H1 (cell line): ENCODE measurements around the gene FANCD2OS. TPM values are rescaled to one million over a fixed set of nuclear protein-coding genes. Genes with fewer than 3 reads are reported as not detected.

Experiments
- CTCF ChIA-PET: fragments of 300-600 bp; sonication (Branson Sonifier 250); formaldehyde crosslinking; loops from one replicate; lab custom pipeline; 2021; ENCODE audit not compliant: partially characterized antibody; lab: Charles Lee
- POLR2A ChIA-PET: fragments of 300-600 bp; sonication (Branson Sonifier 250); formaldehyde crosslinking; loops from one replicate; lab custom pipeline; 2021; ENCODE audit warnings: inconsistent platforms; ENCODE audit not compliant: partially characterized antibody; lab: Charles Lee
- DNase-seq, 2 experiments: peaks; one replicate each; pipeline versions ENCODE4 v3.0.0 to v3.0.0-alpha.2; 2010 to 2022; ENCODE audit warnings: low spot score in 2 of 2, low read depth in 1 of 2, mixed read lengths in 1 of 2
- FAIRE-seq: peaks from 2 replicates; lab custom pipeline; 2011; peaks lifted over from hg19 to GRCh38; lab: Jason Lieb, UNC
- H2AFZ ChIP-seq: 2 replicates; pipeline ENCODE4 v1.8.1; 2012; ENCODE audit warnings: low read length, inconsistent platforms
- H2AK5ac ChIP-seq: 2 replicates; pipeline ENCODE4 v1.6.1; 2013; ENCODE audit warnings: low read depth, low read length
- H2BK120ac ChIP-seq: replicated peaks from 2 replicates; pipeline ENCODE3; 2013; ENCODE audit warnings: low read depth, low read length, inconsistent platforms
- H2BK12ac ChIP-seq: 2 replicates; pipeline ENCODE4 v1.6.1; 2013; ENCODE audit warnings: low read depth, low read length
- H2BK15ac ChIP-seq: 2 replicates; pipeline ENCODE4 v1.6.1; 2013; ENCODE audit warnings: low read length
- H2BK20ac ChIP-seq: 2 replicates; pipeline ENCODE4 v1.6.1; 2013; ENCODE audit warnings: low read length
- H2BK5ac ChIP-seq: 2 replicates; pipeline ENCODE4 v1.6.1; 2013; ENCODE audit warnings: low read depth, low read length
- H3K14ac ChIP-seq: 2 replicates; pipeline ENCODE4 v1.6.1; 2013; ENCODE audit warnings: inconsistent platforms; ENCODE audit not compliant: insufficient read length
- H3K18ac ChIP-seq: 2 replicates; pipeline ENCODE4 v1.6.1; 2013; ENCODE audit warnings: low read length; ENCODE audit errors: extremely low read depth
- H3K23ac ChIP-seq: 2 replicates; pipeline ENCODE4 v1.6.1; 2013; ENCODE audit warnings: inconsistent platforms; ENCODE audit not compliant: insufficient read length
- H3K23me2 ChIP-seq: 2 replicates; pipeline ENCODE4 v1.6.1; 2013; ENCODE audit warnings: low read depth, low read length
- H3K27ac ChIP-seq: 2 replicates; pipeline ENCODE4 v1.6.1; 2011; ENCODE audit warnings: low read depth, low read length, inconsistent platforms
- H3K27me3 ChIP-seq, 4 experiments: replicated peaks in 1 of 4; 1 replicate in 1 of 4; 2 replicates in 3 of 4; pipeline versions ENCODE4 v1.6.1 to v1.8.1; 2011 to 2013; ENCODE audit warnings: low read length in 3 of 4, mild to moderate bottlenecking in 3 of 4, inconsistent platforms in 2 of 4, mixed read lengths in 2 of 4, moderate library complexity in 1 of 4; ENCODE audit not compliant: control insufficient read depth in 3 of 4, insufficient read depth in 3 of 4; ENCODE audit errors: extremely low read depth in 1 of 4
- H3K36me3 ChIP-seq, 4 experiments: 2 replicates each; pipeline versions ENCODE4 v1.6.1 to v1.8.1; 2011 to 2013; ENCODE audit warnings: mild to moderate bottlenecking in 4 of 4, low read length in 3 of 4, moderate library complexity in 2 of 4, control low read depth in 1 of 4, inconsistent platforms in 1 of 4; ENCODE audit not compliant: insufficient read depth in 4 of 4, control insufficient read depth in 2 of 4
- H3K4ac ChIP-seq: replicated peaks from 2 replicates; pipeline ENCODE3; 2013; ENCODE audit warnings: low read length, low read depth, mixed read lengths, inconsistent platforms; ENCODE audit not compliant: insufficient read length
- H3K4me1 ChIP-seq, 4 experiments: replicated peaks in 1 of 4; 1 replicate in 1 of 4; 2 replicates in 3 of 4; pipeline versions ENCODE4 v1.6.1 to v1.8.1; 2011 to 2013; ENCODE audit warnings: low read length in 3 of 4, inconsistent platforms in 2 of 4, mixed read lengths in 1 of 4; ENCODE audit not compliant: insufficient read depth in 4 of 4, control insufficient read depth in 3 of 4
- H3K4me2 ChIP-seq, 2 experiments: 2 replicates each; pipeline versions ENCODE4 v1.6.1 to v1.8.1; 2011 to 2013; ENCODE audit warnings: low read depth in 2 of 2, low read length in 2 of 2, control low read depth in 1 of 2, inconsistent platforms in 1 of 2, mild to moderate bottlenecking in 1 of 2; ENCODE audit not compliant: insufficient read depth in 1 of 2
- H3K4me3 ChIP-seq, 4 experiments: fragments of 200-600, 300-600 bp in 1 of 4; sonication (generic), shearing (Covaris generic), sonication (Bioruptor Twin) in 1 of 4; 2 replicates each; pipeline versions ENCODE4 v1.5.1 to v1.8.1; 2011 to 2016; ENCODE audit warnings: low read length in 4 of 4, low read depth in 3 of 4, control low read depth in 2 of 4, inconsistent platforms in 2 of 4, mild to moderate bottlenecking in 2 of 4, mixed read lengths in 1 of 4, moderate library complexity in 1 of 4; ENCODE audit not compliant: insufficient read depth in 2 of 4; ENCODE audit errors: extremely low read depth in 1 of 4
- H3K56ac ChIP-seq: replicated peaks from 2 replicates; pipeline ENCODE3; 2013; ENCODE audit warnings: low read depth, mild to moderate bottlenecking, mixed read lengths, low read length, inconsistent platforms; ENCODE audit not compliant: insufficient read length
- H3K79me1 ChIP-seq: 2 replicates; pipeline ENCODE4 v1.6.1; 2013; ENCODE audit warnings: low read depth, low read length, control low read depth
- H3K79me2 ChIP-seq, 2 experiments: 2 replicates each; pipeline versions ENCODE4 v1.6.1 to v1.8.1; 2012 to 2013; ENCODE audit warnings: low read length in 2 of 2, mild to moderate bottlenecking in 2 of 2, inconsistent platforms in 1 of 2; ENCODE audit not compliant: insufficient read depth in 2 of 2, control insufficient read depth in 1 of 2
- H3K9ac ChIP-seq, 4 experiments: replicated peaks in 1 of 4; 1 replicate in 1 of 4; 2 replicates in 3 of 4; pipeline versions ENCODE4 v1.6.1 to v1.8.1; 2011 to 2013; ENCODE audit warnings: low read depth in 3 of 4, low read length in 3 of 4, control low read depth in 2 of 4, mild to moderate bottlenecking in 2 of 4, moderate library complexity in 2 of 4, inconsistent platforms in 1 of 4; ENCODE audit errors: extremely low read depth in 1 of 4
- H3K9me3 ChIP-seq, 2 experiments: 2 replicates each; pipeline versions ENCODE4 v1.6.1 to v1.8.1; 2012 to 2013; ENCODE audit warnings: mild to moderate bottlenecking in 2 of 2, moderate library complexity in 2 of 2, control low read depth in 1 of 2, inconsistent platforms in 1 of 2, low read depth in 1 of 2, low read length in 1 of 2, mixed read lengths in 1 of 2; ENCODE audit not compliant: insufficient read depth in 2 of 2
- H4K20me1 ChIP-seq, 2 experiments: replicated peaks in 1 of 2; 2 replicates each; pipeline versions ENCODE3 to v1.8.1; 2011 to 2013; ENCODE audit warnings: inconsistent platforms in 2 of 2, low read length in 2 of 2, mild to moderate bottlenecking in 1 of 2; ENCODE audit not compliant: insufficient read depth in 2 of 2, control insufficient read depth in 1 of 2
- H4K5ac ChIP-seq: 2 replicates; pipeline ENCODE4 v1.6.1; 2013; ENCODE audit warnings: low read length, low read depth, mixed read lengths, inconsistent platforms; ENCODE audit not compliant: insufficient read length
- H4K8ac ChIP-seq: 2 replicates; pipeline ENCODE4 v1.8.0; 2013; ENCODE audit warnings: mild to moderate bottlenecking, moderate library complexity, low read length, inconsistent platforms; ENCODE audit not compliant: insufficient read depth; ENCODE audit errors: extremely low read depth
- H4K91ac ChIP-seq: replicated peaks from 2 replicates; pipeline ENCODE3; 2013; ENCODE audit warnings: low read length, mixed read lengths, inconsistent platforms; ENCODE audit not compliant: insufficient read length
- EP300 ChIP-seq, 2 experiments: IDR thresholded peaks; 1 replicate in 1 of 2; 2 replicates in 1 of 2; pipeline ENCODE4 v1.6.1; 2011 to 2012; ENCODE audit warnings: low read depth in 2 of 2, low read length in 2 of 2, mild to moderate bottlenecking in 2 of 2, borderline replicate concordance in 1 of 2, inconsistent platforms in 1 of 2, moderate library complexity in 1 of 2
- GTF2F1 ChIP-seq: IDR thresholded peaks from 2 replicates; pipeline ENCODE4 v1.6.1; 2012; ENCODE audit warnings: low read depth, low read length, improper control_type of control experiment, borderline replicate concordance
- KDM4A ChIP-seq: IDR thresholded peaks from one replicate; pipeline ENCODE4 v1.7.1; 2012; ENCODE audit warnings: low read depth, mild to moderate bottlenecking, moderate library complexity, low read length, inconsistent platforms; ENCODE audit not compliant: severe bottlenecking
- PHF8 ChIP-seq: fragments of 200-600 bp; sonication (generic); conservative IDR thresholded peaks from 2 replicates; pipeline ENCODE4 v1.7.1; 2012; ENCODE audit warnings: low read depth, mild to moderate bottlenecking, inconsistent platforms, low read length, moderate library complexity
- POLR2AphosphoS5 ChIP-seq: IDR thresholded peaks from 2 replicates; pipeline ENCODE4 v1.6.1; 2011; ENCODE audit warnings: low read depth, low read length
- RFX5 ChIP-seq: IDR thresholded peaks from 2 replicates; pipeline ENCODE4 v1.6.1; 2011; ENCODE audit warnings: low read depth, low read length, improper control_type of control experiment, borderline replicate concordance
- SRF ChIP-seq: IDR thresholded peaks from 2 replicates; pipeline ENCODE4 v1.6.1; 2011; ENCODE audit warnings: mild to moderate bottlenecking, low read depth, low read length, moderate library complexity
- SUZ12 ChIP-seq: fragments of 200-600 bp; sonication (generic); IDR thresholded peaks from 2 replicates; pipeline ENCODE4 v1.6.1; 2012; ENCODE audit warnings: mild to moderate bottlenecking, inconsistent platforms, low read length, moderate library complexity, mixed read lengths
- TAF1 ChIP-seq: IDR thresholded peaks from 2 replicates; pipeline ENCODE4 v1.6.1; 2011; ENCODE audit warnings: mild to moderate bottlenecking, low read depth, low read length
- WGBS, 2 experiments: shearing (Covaris generic) in 1 of 2; methylation state at CpG; one replicate each; pipeline versions ENCODE4 v1.1.6 to v1.1.7; 2013 to 2015; ENCODE audit warnings: low lambda C conversion rate in 2 of 2, mixed read lengths in 2 of 2, inconsistent platforms in 1 of 2, low coverage in 1 of 2, missing lambda C conversion rate in 1 of 2; ENCODE audit not compliant: insufficient replicate concordance in 2 of 2, insufficient coverage in 1 of 2, insufficient read length in 1 of 2; ENCODE audit errors: extremely low coverage in 1 of 2, missing lambda C conversion rate in 1 of 2; 5-methylcytosine and 5-hydroxymethylcytosine counted together
- long read RNA-seq, 2 experiments: library from RNA in 1 of 2; library from capped mRNA in 1 of 2; stranded (forward); transcript quantifications; one replicate each; pipeline ENCODE4 v2.0.0, GENCODE V29; 2021; ENCODE audit warnings: inconsistent platforms in 1 of 2
- polyA minus RNA-seq, 3 experiments: library from RNA; depleted of rRNA, polyadenylated mRNA; stranded (reverse); fragments of >200 nt; gene quantifications; 1 replicate in 2 of 3; 2 replicates in 1 of 3; pipeline ENCODE4 v1.2.3, GENCODE V29; 2011
- polyA plus RNA-seq, 7 experiments: library from polyadenylated mRNA; depleted of rRNA in 3 of 7; stranded (reverse) in 5 of 7; unstranded in 2 of 7; fragments of >200 nt in 5 of 7; fragments of 200-250 nt in 2 of 7; gene quantifications; 1 replicate in 5 of 7; 2 replicates in 1 of 7; 4 replicates in 1 of 7; pipeline versions ENCODE4 v1.2.1 to v1.2.3, GENCODE V29; 2011 to 2013; ENCODE audit warnings: missing spikeins in 2 of 7, mixed read lengths in 2 of 7
- total RNA-seq: library from RNA; stranded (reverse); fragmentation: NEBNext Ultra II Directional; extraction: Animal tissue kit (Norgen Biotek cat#: 25700); gene quantifications from 2 replicates; pipeline ENCODE4 v1.2.1, GENCODE V29; 2021

The FANCD2OS gene
- not detected in 2 replicates for total RNA-seq
- polyA plus RNA-seq (2011; rRNA removed), result not detected in 2 replicates
- polyA plus RNA-seq (2011; cell fraction: cytosol; rRNA removed), result not detected
- not detected for polyA plus RNA-seq (2011; cell fraction: nucleus; rRNA removed)
- not detected in 4 replicates for polyA plus RNA-seq (2012, experiment 1 of 2)
- polyA plus RNA-seq (2012, experiment 2 of 2), result not detected
- polyA plus RNA-seq (2013, experiment 1 of 2), result not detected
- not detected for polyA plus RNA-seq (2013, experiment 2 of 2)
- not detected in 2 replicates for polyA minus RNA-seq (2011; rRNA and poly(A)+ RNA removed)
- not detected for polyA minus RNA-seq (2011; cell fraction: cytosol; rRNA and poly(A)+ RNA removed)
- not detected for polyA minus RNA-seq (2011; cell fraction: nucleus; rRNA and poly(A)+ RNA removed)
- long read RNA-seq, experiment 1, result 0 reads
- long read RNA-seq, experiment 2, result 0 reads

GRCh38 chr3:10108091-10108490 lies at the start of gene FANCD2OS:
FANCD2OS (minus strand) TSS chr3:10108255; CDS start chr3:10104774, 3,481 bp downstream.
- Histone ChIP-seq H3K56ac (no peak within 1 kb of the TSS), H4K91ac (no peak within 1 kb of the TSS), H3K14ac (no peak within 1 kb of the TSS), H3K9me3 (no peaks in the 10 kb centered on the region), H2BK120ac (no peak within 1 kb of the TSS), H3K4ac (no peak within 1 kb of the TSS), H2BK15ac (no peak within 1 kb of the TSS), H2BK5ac (no peak within 1 kb of the TSS), H3K27me3 (no peaks in the 10 kb centered on the region), H3K36me3 (no peaks in the 10 kb centered on the region), H2AFZ (no peak within 1 kb of the TSS), H3K4me2 (no peak within 1 kb of the TSS), H3K9ac (no peak within 1 kb of the TSS), H2AK5ac (no peak within 1 kb of the TSS), H3K23me2 (no peaks in the 10 kb centered on the region), H4K8ac (no peak within 1 kb of the TSS), H3K4me1 (no peaks in the 10 kb centered on the region), H4K20me1 (no peaks in the 10 kb centered on the region), H3K18ac (no peak within 1 kb of the TSS), H2BK12ac (no peak within 1 kb of the TSS), H4K5ac (no peak within 1 kb of the TSS), H3K27ac (no peak within 1 kb of the TSS), H3K79me2 (no peaks in the 10 kb centered on the region), H3K23ac (no peak within 1 kb of the TSS), H2BK20ac (no peak within 1 kb of the TSS), H3K79me1 (no peaks in the 10 kb centered on the region), H3K4me3 (no peak within 1 kb of the TSS)
- no peak for TF ChIP-seq KDM4A
- TF ChIP-seq EP300 (IDR thresholded peaks at IDR 0.05; ENCODE audit: borderline replicate concordance in 1 of 2, low read depth in 2 of 2, low read length in 2 of 2), result no peak
- no peak for TF ChIP-seq GTF2F1
- no peak for TF ChIP-seq POLR2AphosphoS5
- no peak for TF ChIP-seq SUZ12
- no peak for TF ChIP-seq TAF1
- no peak for TF ChIP-seq SRF
- TF ChIP-seq RFX5, result no peak
- TF ChIP-seq PHF8, result no peak
- ChIA-PET CTCF (interaction anchor here (1.0 kb wide), 2 partner anchors 10 to 179 kb away, joined by 3 read pairs; no protein-coding TSS in a partner anchor), POLR2A (interaction anchor here (0.8 kb wide), 1 partner anchor 10 kb away, joined by 3 read pairs; no protein-coding TSS in a partner anchor)
- 91% methylated on average over 23 of the region's 28 CpGs; no CpG with 5 or more reads in 1 of the 2 experiments for WGBS, 2 experiments
- FAIRE-seq (no peak), DNase-seq (no peak)
